PC-3 (cell line): ENCODE results near the gene RASAL2.

Experiments used
- EZH2 ChIP-seq: fragments of 300-600 bp; sonication (generic); IDR thresholded peaks from one replicate; pipeline ENCODE4 v1.6.1; 2017; ENCODE audit warnings: antibody characterized with exemption, mild to moderate bottlenecking, low read length; ENCODE audit not compliant: unreplicated experiment
- EZH2phosphoT487 ChIP-seq: fragments of 300-600 bp; sonication (generic); IDR thresholded peaks from 2 replicates; pipeline ENCODE4 v1.6.1; 2018; ENCODE audit warnings: mild to moderate bottlenecking, antibody characterized with exemption, low read length, borderline replicate concordance
- TF ChIP-seq, protein P1 (sequence below): fragments of 300-600 bp; sonication (generic); conservative IDR thresholded peaks from 2 replicates; pipeline ENCODE4 v1.5.1; 2017; ENCODE audit warnings: antibody characterized with exemption, low read depth, mild to moderate bottlenecking, low read length

DNA sequence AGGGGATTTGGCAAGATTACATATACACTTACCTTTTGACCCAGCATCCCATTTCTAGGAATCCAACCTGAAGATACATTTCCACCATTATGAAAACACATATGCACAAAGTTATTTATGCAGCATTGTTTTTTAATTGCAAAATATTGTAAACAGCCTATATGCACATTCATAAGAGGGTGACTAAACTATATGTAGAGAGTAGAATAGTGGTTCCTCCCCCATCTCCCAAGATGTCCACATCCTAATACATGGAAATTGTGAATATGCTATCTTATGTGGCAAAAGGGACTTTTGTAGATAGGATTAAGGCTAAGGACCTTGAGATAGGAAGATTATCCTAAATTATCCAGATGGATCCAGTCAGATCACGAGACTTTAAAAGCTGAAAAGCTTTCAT lies 311.2 kb downstream of the RASAL2 start:
- no peak for TF ChIP-seq EZH2
- TF ChIP-seq, protein P1, sequence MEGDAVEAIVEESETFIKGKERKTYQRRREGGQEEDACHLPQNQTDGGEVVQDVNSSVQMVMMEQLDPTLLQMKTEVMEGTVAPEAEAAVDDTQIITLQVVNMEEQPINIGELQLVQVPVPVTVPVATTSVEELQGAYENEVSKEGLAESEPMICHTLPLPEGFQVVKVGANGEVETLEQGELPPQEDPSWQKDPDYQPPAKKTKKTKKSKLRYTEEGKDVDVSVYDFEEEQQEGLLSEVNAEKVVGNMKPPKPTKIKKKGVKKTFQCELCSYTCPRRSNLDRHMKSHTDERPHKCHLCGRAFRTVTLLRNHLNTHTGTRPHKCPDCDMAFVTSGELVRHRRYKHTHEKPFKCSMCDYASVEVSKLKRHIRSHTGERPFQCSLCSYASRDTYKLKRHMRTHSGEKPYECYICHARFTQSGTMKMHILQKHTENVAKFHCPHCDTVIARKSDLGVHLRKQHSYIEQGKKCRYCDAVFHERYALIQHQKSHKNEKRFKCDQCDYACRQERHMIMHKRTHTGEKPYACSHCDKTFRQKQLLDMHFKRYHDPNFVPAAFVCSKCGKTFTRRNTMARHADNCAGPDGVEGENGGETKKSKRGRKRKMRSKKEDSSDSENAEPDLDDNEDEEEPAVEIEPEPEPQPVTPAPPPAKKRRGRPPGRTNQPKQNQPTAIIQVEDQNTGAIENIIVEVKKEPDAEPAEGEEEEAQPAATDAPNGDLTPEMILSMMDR: no peak
- no peak for TF ChIP-seq EZH2phosphoT487
